ENCODE results near the gene GZF1.

- TF ChIP-seq ZFP30 (CRISPR knock-in tag; IDR thresholded peaks at IDR 0.05) (no peak), CSDC2 (CRISPR knock-in tag; IDR thresholded peaks at IDR 0.05) (no peak), PATZ1 (CRISPR knock-in tag; IDR thresholded peaks at IDR 0.05; ENCODE audit: borderline replicate concordance) (no peak), GLIS3 (CRISPR knock-in tag; IDR thresholded peaks at IDR 0.05) (no peak), RARB (CRISPR knock-in tag; IDR thresholded peaks at IDR 0.05) (no peak), ZC3H10 (CRISPR knock-in tag; IDR thresholded peaks at IDR 0.05) (no peak), CSRNP3 (CRISPR knock-in tag; IDR thresholded peaks at IDR 0.05) (no peak), POU6F1 (CRISPR knock-in tag; IDR thresholded peaks at IDR 0.05; ENCODE audit: borderline replicate concordance, low read depth) (no peak), ZNF70 (CRISPR knock-in tag; IDR thresholded peaks at IDR 0.05) (no peak)
Measured at GRCh38 chr20:23326774-23327173, 35.2 kb upstream of the GZF1 start.
